Measurements from ENCODE around the gene KRTAP5-11. TPM values are rescaled to one million over a fixed set of nuclear protein-coding genes. Genes with fewer than 3 reads are reported as not detected.

KRTAP5-11 gene
- total RNA-seq, 3 donors from 2014 or later (not counting 1 experiment from before 2014, with no cell fraction given) = not detected

DNA sequence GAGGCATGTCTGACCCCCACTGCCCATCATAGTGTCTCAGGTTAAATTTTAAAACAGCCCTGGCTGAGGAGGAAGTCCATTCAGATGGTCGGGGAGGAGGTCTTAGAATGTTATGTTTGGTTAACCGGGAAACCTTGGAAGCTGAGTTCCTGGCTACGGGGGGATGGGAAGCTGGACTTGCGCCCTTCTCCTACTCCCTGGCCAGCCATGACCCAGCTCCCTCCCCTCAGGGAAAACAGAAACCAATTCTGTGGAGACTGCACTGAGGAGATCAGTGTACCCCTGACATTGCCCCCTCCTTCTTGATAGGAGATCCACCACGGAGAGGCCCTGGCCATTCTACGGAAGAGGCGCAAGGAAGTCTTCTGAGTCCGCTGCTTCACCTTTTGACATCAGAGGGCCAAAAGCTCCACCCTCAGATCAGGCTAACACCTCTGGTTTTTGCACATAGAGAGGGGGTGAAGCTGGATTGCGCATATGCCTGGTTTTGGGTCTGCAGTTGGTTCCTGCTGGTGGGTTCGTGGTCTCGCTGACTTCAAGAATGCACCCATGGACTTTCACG lies 37.2 kb downstream of the KRTAP5-11 start:
- Mint-ChIP-seq H3K4me1 (peaks cover 7 to 17% of the 10 kb centered on the region in 2 donors), H3K9me3 (no peaks in the 10 kb centered on the region), H3K27me3 (ENCODE audit: low read depth in 2 of 2) (peaks cover 24 to 26% of the 10 kb centered on the region in 2 donors), H3K27ac (no peak overlapping the region), H3K4me3 (no peak overlapping the region), H3K36me3 (no peaks in the 10 kb centered on the region)
- Histone ChIP-seq H3K9me3 (ENCODE audit: control insufficient read depth, insufficient read depth, low read length) (no peaks in the 10 kb centered on the region), H3K27me3 (ENCODE audit: control insufficient read depth, insufficient read depth, low read length) (no peaks in the 10 kb centered on the region), H3K4me1 (ENCODE audit: control insufficient read depth, insufficient read depth, low read length) (no peaks in the 10 kb centered on the region), H3K27ac (ENCODE audit: low read length) (no peak overlapping the region), H3K4me3 (ENCODE audit: low read length) (no peak overlapping the region), H3K36me3 (ENCODE audit: control insufficient read depth, insufficient read depth, low read length) (no peaks in the 10 kb centered on the region)
- TF ChIP-seq, protein P1, sequence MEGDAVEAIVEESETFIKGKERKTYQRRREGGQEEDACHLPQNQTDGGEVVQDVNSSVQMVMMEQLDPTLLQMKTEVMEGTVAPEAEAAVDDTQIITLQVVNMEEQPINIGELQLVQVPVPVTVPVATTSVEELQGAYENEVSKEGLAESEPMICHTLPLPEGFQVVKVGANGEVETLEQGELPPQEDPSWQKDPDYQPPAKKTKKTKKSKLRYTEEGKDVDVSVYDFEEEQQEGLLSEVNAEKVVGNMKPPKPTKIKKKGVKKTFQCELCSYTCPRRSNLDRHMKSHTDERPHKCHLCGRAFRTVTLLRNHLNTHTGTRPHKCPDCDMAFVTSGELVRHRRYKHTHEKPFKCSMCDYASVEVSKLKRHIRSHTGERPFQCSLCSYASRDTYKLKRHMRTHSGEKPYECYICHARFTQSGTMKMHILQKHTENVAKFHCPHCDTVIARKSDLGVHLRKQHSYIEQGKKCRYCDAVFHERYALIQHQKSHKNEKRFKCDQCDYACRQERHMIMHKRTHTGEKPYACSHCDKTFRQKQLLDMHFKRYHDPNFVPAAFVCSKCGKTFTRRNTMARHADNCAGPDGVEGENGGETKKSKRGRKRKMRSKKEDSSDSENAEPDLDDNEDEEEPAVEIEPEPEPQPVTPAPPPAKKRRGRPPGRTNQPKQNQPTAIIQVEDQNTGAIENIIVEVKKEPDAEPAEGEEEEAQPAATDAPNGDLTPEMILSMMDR (IDR thresholded peaks at IDR 0.05) = no peak
- ATAC-seq (no peak), DNase-seq (no peak)
- 86% methylated on average over 12 of the region's 12 CpGs for WGBS (ENCODE audit: insufficient coverage)
- intact Hi-C loops (cut with micrococcal nuclease) = no loop called here

DNA sequence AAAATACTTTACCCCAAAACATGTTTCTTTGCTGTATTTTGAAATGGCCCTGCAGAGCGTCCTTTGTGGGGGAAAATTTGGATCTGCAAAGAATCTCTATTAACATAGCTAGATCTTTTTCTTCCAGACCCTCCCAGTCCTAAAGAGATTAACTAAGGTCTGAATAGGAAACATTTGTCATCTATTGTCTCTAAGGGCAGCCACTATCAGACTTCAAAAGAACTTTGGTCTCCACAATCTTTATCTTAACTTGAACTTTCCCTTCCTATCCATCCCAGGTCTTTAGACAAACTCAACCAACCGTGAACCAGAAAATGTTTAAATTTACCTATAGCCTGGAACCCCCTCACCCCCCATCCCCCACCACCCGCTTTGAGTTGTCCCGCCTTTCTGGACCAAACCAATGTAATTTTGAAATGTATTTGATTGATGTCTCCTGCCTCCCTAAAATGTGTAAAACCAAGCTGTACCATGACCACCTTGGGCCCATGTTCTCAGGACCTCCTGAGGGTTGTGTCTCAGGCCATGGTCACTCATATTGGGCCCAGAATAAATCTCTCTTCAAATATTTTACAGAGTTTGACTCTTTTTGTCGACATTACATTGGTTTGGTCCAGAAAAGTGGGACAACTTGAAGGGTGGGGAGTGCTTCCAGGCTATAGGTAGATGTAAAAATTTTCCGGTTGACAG lies 38.0 kb downstream of the KRTAP5-11 start:
- no peak overlapping the region for H3K4me3 ChIP-seq (ENCODE audit: low read length)
- ATAC-seq = no peak
- TF ChIP-seq, protein P1 (IDR thresholded peaks at IDR 0.05) = no peak
- intact Hi-C loops (cut with micrococcal nuclease) = no loop called here
- H3K27ac ChIP-seq (ENCODE audit: low read length) = no peak overlapping the region
- H3K36me3 Mint-ChIP-seq = no peaks in the 10 kb centered on the region
- peaks cover 7 to 17% of the 10 kb centered on the region in 2 donors for H3K4me1 Mint-ChIP-seq
- H3K27me3 Mint-ChIP-seq (ENCODE audit: low read depth in 2 of 2) = peaks cover 24 to 26% of the 10 kb centered on the region in 2 donors
- no peak for DNase-seq
- no peaks in the 10 kb centered on the region for H3K27me3 ChIP-seq (ENCODE audit: control insufficient read depth, insufficient read depth, low read length)
- H3K9me3 Mint-ChIP-seq = no peaks in the 10 kb centered on the region
- no peak overlapping the region for H3K4me3 Mint-ChIP-seq
- H3K4me1 ChIP-seq (ENCODE audit: control insufficient read depth, insufficient read depth, low read length) = no peaks in the 10 kb centered on the region
- H3K27ac Mint-ChIP-seq = no peak overlapping the region
- no peaks in the 10 kb centered on the region for H3K36me3 ChIP-seq (ENCODE audit: control insufficient read depth, insufficient read depth, low read length)
- no peaks in the 10 kb centered on the region for H3K9me3 ChIP-seq (ENCODE audit: control insufficient read depth, insufficient read depth, low read length)
- 91% methylated on average over 4 of the region's 6 CpGs for WGBS (ENCODE audit: insufficient coverage)

GRCh38 chr11:71543866-71544265 lies 38.8 kb downstream of the KRTAP5-11 start:
- Histone ChIP-seq H3K36me3 (ENCODE audit: control insufficient read depth, insufficient read depth, low read length) (no peaks in the 10 kb centered on the region), H3K9me3 (ENCODE audit: control insufficient read depth, insufficient read depth, low read length) (no peaks in the 10 kb centered on the region), H3K27ac (ENCODE audit: low read length) (no peak overlapping the region), H3K4me3 (ENCODE audit: low read length) (no peak overlapping the region), H3K4me1 (ENCODE audit: control insufficient read depth, insufficient read depth, low read length) (no peaks in the 10 kb centered on the region), H3K27me3 (ENCODE audit: control insufficient read depth, insufficient read depth, low read length) (no peaks in the 10 kb centered on the region)
- ATAC-seq = peak in 1 of 3 donors; percentile 41
- H3K36me3 Mint-ChIP-seq = no peaks in the 10 kb centered on the region
- H3K27me3 Mint-ChIP-seq (ENCODE audit: low read depth in 2 of 2) = peaks cover 21 to 26% of the 10 kb centered on the region in 2 donors
- H3K4me1 Mint-ChIP-seq = peaks cover 7 to 17% of the 10 kb centered on the region in 2 donors
- H3K4me3 Mint-ChIP-seq = no peak overlapping the region
- intact Hi-C loops (cut with micrococcal nuclease) = no loop called here
- no peaks in the 10 kb centered on the region for H3K9me3 Mint-ChIP-seq
- H3K27ac Mint-ChIP-seq = no peak overlapping the region
- WGBS (ENCODE audit: insufficient coverage) = under 1% methylated on average over 8 of the region's 8 CpGs
- no peak for DNase-seq
- TF ChIP-seq, protein P1 (IDR thresholded peaks at IDR 0.05) = no peak
